ENCODE measurements around the gene MOCOS.
"Not testable (repeated sequence)": the region's sequence is repeated elsewhere in the genome, so short reads cannot be mapped to it uniquely, and the experiment has no call there.

The MOCOS gene, protein sequence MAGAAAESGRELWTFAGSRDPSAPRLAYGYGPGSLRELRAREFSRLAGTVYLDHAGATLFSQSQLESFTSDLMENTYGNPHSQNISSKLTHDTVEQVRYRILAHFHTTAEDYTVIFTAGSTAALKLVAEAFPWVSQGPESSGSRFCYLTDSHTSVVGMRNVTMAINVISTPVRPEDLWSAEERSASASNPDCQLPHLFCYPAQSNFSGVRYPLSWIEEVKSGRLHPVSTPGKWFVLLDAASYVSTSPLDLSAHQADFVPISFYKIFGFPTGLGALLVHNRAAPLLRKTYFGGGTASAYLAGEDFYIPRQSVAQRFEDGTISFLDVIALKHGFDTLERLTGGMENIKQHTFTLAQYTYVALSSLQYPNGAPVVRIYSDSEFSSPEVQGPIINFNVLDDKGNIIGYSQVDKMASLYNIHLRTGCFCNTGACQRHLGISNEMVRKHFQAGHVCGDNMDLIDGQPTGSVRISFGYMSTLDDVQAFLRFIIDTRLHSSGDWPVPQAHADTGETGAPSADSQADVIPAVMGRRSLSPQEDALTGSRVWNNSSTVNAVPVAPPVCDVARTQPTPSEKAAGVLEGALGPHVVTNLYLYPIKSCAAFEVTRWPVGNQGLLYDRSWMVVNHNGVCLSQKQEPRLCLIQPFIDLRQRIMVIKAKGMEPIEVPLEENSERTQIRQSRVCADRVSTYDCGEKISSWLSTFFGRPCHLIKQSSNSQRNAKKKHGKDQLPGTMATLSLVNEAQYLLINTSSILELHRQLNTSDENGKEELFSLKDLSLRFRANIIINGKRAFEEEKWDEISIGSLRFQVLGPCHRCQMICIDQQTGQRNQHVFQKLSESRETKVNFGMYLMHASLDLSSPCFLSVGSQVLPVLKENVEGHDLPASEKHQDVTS
- 0 to 0.28 (median 0.27) reads per million in 3 experiments for total RNA-seq

DNA sequence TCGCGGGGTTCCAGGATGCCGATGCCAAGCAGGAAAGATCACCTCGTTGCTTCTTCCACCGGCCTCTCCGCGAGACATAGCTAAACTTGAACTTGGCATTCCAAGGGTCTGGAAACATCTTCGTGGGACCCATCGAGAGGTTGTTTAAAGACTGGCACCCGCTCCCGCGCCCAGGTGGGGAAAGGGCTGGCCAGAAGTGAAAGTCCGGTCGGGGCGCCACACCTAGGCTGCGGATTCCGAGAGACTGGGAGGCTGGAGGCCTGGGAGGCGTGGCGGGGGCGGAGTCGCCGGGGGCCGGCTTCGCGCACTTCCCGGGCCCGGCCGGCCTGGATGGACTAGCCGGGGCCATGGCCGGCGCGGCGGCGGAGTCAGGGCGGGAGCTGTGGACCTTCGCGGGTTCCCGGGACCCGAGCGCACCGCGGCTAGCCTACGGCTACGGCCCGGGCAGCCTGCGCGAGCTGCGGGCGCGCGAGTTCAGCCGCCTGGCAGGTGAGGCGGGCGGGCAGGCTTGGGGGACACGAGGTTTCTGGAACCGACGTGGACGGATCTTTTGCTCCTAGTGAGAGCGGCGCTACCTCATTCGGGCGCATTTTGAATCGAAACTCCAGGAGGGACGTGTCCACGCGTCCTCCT lies at the start of gene MOCOS:
Gene MOCOS, plus strand, starts transcription at position 305 of the 633 bp plus-strand sequence. Its CDS starts 43 bp downstream, at position 348.
- DNase-seq, result peak; percentile 21

DNA sequence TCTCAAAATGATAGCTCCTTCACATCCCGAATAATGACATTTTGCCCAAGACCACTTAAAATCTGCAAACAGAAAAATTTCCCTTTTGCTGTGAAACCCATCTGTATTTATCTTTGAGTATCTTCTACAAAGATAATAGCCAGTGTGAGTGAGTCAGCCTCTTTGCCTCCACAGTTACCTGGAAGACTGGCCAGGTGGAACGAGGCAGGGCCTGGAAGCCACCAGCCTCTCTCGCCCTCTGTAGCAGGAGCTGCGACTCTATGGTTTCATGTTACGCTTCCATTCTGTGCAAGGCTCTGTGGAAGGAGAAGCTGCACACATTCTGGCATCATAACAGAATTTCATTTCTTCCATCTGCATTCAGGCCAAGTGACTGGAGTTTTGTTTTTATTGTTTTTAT lies 48.1 kb upstream of the MOCOS start:
- no peak for DNase-seq

DNA sequence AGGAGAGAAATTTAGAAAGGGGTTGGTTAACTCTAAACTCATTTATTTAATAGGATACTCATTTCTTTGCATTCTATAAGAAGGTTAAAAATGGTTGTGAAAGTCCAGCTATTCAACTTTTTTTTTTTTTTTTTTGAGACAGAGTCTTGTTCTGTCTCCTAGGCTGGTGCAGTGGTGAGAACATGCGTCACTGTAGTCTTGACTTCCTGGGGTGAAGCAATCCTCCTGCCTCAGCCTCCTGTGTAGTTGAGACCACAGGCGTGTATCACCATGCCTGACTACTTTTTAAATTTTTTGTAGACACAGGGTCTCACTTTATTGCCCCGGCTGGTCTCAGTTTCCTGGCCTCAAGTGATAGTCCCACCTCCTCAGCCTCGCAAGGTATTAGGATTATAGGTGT lies 45.7 kb upstream of the MOCOS start:
- no peak for DNase-seq

DNA sequence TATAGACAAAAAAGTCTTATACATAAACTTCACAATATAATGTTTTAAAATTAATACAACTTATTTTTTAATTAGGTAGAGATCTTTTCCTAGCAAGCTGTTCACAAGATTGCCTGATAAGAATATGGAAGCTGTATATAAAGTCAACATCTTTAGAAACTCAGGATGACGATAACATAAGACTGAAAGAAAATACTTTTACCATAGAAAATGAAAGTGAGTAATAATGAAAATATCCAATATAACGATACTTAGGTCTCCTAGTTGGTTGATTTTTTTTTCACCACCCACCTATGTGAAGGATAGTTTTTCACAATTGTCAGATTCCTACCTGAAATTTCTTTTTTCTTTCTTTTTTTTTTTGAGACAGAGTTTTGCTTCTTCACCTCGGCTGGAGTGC lies 44.5 kb upstream of the MOCOS start:
- no peak for DNase-seq

DNA sequence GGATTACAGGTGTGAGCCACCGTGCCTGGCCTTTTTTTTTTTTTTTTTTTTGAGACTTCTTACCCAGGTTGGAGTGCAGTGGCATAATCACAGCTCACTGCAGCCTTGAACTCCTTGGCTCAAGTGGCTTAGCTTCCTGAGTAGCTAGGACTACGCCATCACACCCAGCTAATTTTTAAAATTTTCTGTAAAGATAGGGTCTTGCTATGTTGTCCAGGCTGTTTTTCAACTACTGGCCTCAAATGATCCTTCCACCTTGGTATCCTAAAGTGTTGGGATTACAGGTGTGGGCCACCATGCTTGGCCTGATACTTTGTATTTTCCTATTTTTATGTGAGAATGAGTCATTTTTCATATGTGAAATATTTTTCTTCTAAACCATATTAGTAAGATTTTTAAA lies 43.9 kb upstream of the MOCOS start:
- DNase-seq, result no peak

DNA sequence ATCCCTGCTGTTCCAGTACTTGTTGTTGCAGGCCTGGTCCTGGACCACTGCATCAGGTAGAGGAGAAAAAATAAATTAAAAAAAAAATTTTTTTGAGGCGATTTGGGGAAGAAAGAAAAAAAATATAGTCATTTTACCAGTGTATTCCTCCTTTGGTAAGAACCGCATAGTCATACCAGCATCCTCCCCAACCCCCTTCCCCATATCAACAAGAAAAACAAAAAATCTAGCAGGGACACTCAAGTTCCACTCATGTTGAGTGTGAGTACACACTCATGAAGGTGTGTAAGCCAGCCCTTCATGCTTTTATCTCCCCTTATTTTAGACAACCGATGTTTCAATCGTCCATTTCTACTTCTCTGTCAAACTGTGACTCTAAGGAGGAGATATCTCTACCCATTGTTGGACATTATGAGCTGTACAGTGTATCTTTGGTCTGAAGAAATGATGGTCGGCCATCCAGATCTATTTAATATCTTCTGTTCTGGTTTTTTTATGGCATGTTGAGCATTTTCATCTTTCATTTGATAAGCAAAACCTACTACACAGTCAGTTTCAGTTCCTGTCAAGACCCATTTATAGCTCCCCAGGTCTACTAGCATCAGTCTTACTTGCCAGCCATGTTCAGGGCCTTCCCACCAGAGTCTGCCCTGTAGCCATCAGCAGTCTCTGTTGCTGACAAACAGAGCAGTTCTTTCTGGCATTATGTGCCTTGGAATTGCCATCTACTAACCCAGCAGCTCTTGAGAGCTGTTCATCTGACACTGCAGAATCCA lies 37.6 kb upstream of the MOCOS start:
- DNase-seq, result no peak

DNA sequence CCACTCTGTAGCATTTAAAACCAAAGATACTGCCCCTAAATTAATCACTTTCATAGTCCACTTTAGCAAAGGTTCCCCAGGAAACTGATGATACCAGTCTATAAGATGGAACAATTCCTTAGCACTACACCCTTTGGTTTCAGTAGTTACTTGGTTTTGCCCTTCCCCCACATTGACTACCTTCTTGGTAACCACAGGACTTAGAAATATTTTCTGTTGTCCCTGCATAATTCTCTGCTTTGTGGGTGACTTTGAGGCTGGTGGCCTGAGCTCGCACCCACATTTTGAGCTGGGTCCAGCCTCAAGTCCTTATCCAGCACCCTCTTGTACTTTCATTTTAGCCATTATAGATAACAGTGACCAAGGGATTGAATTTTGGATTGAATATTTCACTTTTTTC lies 34.5 kb upstream of the MOCOS start:
- DNase-seq, result no peak

DNA sequence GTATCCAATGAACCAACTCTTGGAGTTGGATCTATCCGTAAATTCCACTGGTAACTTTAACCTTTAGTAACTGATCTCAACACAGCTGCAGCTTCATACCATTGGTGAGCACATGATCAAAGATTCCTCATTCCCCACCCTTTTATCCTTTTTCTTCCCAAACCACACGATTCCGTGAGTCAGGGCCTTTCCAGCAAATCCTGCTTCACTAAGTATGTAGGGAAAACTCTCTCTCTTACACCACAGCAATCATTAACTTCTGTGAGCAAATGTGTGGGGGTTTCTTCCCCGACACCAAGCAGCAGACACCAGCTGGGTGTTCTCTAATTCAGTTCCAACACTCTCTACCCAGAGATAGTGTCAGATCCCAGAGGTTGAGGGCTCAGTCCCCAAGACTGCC lies 34.1 kb upstream of the MOCOS start:
- DNase-seq, result no peak

DNA sequence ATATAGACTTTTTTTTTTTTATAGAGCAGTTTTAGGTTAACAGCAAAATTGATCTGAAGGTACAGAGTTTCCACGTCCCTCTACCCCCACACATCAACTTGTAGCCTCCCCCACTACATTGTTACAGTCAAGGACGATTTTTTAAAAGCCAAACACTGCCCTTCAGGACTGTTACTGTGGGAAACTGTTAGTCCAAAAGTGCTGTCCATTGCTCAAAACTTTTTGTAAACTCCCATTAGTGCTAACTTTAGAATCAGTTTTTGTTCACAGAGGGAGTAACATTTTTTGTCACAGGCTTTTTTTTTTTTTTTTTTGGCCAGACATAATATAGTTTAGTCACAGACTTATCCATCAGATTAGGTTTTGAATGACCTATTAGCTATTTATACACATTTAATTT lies 33.5 kb upstream of the MOCOS start:
- DNase-seq, result no peak

DNA sequence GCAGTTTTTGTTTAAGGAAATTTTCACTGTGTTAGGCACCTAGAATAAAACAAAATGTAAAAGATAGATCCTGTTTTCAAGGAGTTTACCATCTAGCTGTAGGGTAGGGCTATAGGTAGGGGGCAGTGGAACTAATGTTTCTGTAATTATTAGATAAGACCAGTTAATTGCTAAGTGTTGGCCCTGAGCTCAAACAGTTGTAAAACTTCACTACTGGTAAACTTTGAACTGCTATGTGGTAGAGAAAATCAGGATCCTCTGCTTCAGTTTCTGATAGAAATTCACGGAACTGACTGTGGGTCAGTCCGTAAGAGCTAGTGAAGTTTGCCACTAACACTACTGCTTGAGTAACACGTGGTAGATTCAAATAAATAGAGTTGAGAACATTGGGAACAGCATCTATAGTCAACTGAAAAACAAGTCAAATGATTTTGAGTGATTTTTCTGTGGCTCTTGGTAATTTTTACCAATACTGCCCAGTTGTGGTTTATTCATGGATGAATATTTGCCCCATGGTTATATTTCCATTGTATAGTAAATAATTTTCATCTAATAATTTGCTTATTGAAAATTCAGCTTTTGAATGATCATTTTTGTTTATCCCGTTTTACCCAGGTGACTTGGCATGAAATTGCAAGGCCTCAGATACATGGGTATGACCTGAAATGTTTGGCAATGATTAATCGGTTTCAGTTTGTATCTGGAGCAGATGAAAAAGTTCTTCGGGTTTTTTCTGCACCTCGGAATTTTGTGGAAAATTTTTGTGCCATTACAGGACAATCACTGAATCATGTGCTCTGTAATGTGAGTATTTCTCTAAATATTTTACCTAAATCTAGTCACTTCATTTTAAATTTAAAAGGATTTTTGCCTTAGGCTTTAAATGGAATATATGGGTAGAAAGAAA lies 31.2 kb upstream of the MOCOS start:
- DNase-seq, result no peak

DNA sequence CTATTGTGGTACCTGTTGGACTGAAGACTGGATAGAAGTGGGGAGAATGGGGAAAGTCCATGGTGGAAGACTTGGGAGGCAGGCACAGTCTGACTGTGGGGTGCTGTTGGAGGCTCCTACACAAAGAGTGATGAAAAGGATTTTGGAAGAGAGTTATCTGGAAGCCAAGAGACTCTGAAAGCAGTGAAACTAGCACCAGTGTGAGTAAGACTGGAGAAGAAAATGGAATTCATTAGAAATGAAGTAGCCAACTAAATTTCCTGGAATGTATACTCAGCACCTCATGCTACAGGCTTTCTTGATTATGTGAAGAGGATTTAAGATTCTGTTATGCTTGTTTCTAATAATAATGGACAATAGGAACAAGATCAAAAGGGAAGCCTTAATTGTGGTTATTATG lies 29.9 kb upstream of the MOCOS start:
- no peak for DNase-seq

DNA sequence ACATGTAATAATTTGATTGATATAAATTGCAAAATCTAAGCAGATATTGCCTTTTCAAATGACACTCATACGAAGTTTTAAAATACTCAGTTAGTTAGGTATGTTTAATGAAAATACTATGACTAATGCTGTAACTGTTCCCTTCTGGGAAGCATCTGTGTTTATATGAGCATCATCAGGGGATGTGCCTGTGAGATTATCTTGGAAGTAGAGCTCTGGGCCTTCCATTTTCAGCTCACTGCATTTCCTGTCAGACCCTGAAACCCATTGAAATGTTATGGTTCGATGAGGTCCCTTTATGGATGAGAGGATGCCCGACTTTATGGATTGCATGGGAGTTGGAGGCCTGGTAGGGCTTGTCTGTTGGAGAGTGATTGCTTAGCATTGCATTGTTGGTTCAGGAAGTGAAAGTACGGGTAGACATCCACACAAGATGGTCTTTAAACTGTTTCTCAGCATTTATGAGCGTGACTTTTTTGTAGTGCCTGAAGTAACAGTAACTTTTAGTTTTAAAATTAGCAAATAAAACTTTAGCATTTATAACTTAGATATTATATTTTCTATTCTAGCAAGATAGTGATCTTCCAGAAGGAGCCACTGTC lies 28.9 kb upstream of the MOCOS start:
- DNase-seq, result no peak

DNA sequence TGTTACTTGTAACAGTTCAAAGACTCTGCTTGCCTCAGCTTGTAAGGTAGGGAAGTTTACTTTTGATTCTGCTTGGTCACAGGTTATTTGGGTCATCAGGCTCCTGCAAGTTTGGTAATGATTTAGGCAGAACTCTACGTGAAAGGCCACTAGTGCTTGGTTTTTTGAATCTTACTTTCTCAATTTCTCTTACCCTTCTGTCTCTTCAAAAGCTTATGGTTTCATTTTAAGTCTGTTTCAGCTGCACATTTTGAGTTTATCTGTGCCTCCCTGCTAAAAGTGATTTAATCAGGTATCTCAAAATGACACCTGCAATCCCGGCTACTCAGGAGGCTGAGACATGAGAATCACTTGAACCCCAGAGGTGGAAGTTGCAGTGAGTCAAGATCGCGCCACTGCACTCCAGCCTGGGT lies 26.3 kb upstream of the MOCOS start:
- DNase-seq, result no peak

DNA sequence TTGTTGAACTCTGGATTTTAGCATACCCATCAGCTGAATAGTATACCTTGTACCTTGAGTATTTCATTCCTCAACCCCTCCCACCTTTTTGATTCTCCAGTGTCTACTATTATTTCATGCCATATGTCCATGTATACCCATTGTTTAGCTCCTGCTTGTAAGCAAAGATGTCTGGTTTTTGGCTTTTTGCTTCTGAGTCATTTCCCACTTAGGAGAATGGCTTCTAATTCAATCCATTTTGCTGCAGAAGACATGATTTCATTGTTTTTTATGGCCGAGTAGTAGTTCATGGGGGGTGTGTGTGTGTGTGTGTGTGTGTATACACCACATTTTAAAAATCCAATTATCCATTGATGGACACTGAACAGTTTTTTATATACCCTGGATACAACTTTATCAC lies 24.3 kb upstream of the MOCOS start:
- no peak for DNase-seq

DNA sequence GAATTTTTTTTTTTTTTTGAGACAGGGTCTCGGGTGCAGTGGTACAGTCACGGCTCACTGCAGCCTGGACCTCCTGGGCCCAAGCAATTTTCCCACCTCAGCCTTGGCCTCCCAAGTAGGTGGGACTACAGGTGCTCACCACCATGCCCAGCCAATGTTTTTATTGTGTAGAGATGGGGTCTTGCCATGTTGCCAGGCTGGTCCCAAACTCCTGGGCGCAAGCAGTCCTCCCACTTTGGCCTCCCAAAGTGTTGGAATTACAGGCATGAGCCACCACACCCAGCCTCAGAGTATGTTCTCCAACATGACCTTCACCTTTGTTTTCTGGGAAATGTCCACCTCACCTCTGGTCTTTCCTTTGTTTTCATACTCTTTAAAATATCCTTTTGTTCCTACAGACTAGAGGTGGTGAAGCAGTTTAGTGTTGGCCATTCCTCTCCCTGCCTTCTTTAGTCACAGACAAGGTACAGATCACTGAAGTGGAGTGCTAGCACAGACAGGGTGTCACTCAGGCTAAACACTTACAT lies 19.5 kb upstream of the MOCOS start:
- no peak for DNase-seq

DNA sequence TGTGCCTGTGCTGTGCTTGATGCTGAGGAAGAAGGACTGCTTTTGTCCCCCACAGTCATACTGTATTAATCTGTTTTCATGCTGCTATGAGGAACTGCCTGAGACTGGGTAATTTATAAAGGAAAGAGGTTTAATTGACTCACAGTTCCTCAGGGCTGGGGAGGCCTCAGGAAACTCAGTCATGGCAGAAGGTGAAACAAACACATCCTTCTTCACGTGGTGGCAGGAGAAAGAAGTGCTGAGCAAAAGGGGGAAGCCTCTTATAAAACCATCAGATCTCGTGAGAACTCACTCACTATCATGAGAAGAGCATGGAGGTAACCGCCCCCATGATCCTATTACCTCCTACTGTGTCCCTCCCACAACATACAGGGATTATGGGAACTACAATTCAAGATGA lies 19.0 kb upstream of the MOCOS start:
- not testable (repeated sequence) for DNase-seq

DNA sequence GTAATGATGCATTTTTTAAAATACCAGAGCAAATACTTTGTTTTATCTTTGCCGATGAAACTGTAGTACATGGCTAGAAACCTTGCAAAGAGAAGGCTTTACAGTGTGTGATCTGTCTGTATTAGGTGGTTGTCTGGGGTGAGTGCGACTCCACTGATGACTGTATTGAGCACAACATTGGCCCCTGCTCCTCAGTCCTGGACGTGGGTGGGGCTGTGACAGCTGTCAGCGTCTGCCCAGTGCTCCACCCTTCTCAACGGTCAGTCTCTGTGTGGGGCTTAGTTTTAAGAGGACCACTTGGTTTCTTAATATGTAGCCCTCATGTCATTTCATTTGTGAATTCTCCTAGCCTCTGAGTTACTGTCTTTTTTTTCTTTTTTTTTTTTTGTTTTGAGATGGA lies 17.4 kb upstream of the MOCOS start:
- no peak for DNase-seq

DNA sequence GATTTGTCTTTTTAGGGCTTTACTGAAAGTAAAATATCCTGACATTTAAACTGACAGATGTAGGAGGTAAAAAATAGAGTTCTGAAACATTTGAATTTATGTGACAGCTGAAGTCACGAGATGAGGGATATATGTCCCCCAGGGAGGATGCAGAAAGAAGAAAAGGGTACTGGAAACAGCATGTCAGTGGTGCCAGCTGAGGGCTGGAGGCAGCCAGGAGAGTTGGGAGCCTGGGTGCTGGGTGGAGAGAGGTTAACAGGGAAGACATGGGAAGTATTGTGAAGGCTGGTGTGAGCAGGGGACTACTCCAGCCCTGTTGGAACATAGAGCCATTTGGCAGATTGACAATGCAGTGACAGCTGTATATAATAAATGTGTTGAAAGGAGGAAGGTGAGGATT lies 11.8 kb upstream of the MOCOS start:
- no peak for DNase-seq

DNA sequence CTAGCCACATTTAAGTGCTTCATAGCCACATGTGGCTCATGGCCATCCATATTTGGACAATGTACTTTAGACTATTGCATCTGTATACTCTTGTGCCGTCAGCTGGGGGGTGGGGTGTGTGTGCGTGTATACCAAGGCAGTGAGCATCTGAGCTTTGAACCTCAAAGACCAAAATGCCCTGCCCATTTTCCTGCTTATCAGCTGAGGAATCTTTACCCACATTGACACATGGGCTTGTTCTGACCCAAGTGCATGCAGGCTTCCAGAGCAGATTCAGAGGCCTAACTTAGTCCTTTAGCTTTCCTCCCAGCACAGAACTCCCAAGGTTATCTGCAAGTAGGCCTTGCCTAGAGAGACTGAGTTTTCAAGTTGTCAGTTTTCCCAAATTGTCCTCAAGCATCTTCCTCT lies 11.1 kb upstream of the MOCOS start:
- DNase-seq, result no peak

DNA sequence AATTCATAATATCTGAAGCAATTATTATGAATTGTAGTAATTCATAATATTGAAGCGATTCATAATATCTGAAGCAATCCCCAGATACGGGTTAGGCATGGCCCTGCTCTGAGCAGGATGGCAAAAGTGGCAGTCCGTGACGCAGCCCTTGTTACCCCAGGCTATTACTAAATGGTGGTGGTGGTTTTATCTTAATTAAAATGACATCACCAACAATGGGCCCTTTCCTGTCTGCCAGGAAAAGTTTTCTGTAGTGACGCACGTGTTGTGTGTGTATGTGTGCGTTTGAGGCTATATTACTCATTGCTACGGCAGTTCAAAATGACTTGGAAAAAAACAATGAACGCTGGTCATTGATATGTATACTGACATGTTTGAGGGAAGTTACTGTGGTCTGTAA lies 10.6 kb upstream of the MOCOS start:
- no peak for DNase-seq

DNA sequence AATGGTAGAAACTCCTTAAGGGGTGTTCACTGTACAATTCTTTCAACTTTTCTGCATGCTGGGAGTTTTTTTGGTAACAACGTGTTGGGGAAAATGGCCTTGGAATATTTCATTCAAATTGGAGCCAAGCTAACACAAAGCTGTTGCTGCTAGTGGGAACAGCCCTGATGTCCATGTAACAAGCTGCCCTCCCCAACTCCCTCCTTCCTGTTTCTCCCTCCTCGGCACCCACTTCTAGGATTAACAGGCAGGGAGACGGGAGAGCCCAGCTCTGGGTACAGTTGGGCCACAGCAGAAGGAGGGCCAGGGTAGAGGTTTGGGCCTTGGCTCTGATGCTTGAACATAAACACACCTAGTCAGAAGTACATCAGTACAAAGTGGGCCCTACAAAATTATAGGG lies 9.4 kb upstream of the MOCOS start:
- no peak for DNase-seq
